ENCODE results near the gene ABCG8. TPM values are rescaled to one million over a fixed set of nuclear protein-coding genes. Genes with fewer than 3 reads are reported as not detected.

ABCG8 gene
- 1 to 10 TPM; 1.0 to 1.1 (median 1.0) TPM for polyA plus RNA-seq (ENCODE audit: insufficient read length in 4 of 4)

GRCh38 chr2:43838560-43839267 lies at the start of gene ABCG8, which contains the start of gene ABCG5:
TSS of gene ABCG8 (plus strand) at chr2:43838971. CDS start at chr2:43839054, 83 bp downstream.
TSS of gene ABCG5 (minus strand) at chr2:43838839. CDS start at chr2:43838679, 160 bp downstream.
- no peak for DNase-seq (ENCODE audit: low read depth in 4 of 4, low spot score in 2 of 4)

GRCh38 chr2:43790147-43790546 lies 48.6 kb upstream of the ABCG8 start:
- peak in 1 of 4 donors; percentile 19 for DNase-seq (ENCODE audit: low read depth in 4 of 4, low spot score in 2 of 4)

- DNase-seq (ENCODE audit: low read depth in 4 of 4, low spot score in 2 of 4): no peak
Observed at GRCh38 chr2:43791035-43791765, 47.6 kb upstream of the ABCG8 start.

- peak in 1 of 4 donors; percentile 37 for DNase-seq (ENCODE audit: low read depth in 4 of 4, low spot score in 2 of 4)
Observed at GRCh38 chr2:43792653-43793052, 46.1 kb upstream of the ABCG8 start.

GRCh38 chr2:43794956-43795355 lies 43.8 kb upstream of the ABCG8 start:
- DNase-seq (ENCODE audit: low read depth in 4 of 4, low spot score in 2 of 4): no peak

GRCh38 chr2:43796206-43796605 lies 42.6 kb upstream of the ABCG8 start:
- no peak for DNase-seq (ENCODE audit: low read depth in 4 of 4, low spot score in 2 of 4)

GRCh38 chr2:43798300-43798699 lies 40.5 kb upstream of the ABCG8 start:
- DNase-seq (ENCODE audit: low read depth in 4 of 4, low spot score in 2 of 4): no peak

- DNase-seq (ENCODE audit: low read depth in 4 of 4, low spot score in 2 of 4): no peak
Observed at GRCh38 chr2:43800894-43801293, 37.9 kb upstream of the ABCG8 start.

GRCh38 chr2:43802135-43802534 lies 36.6 kb upstream of the ABCG8 start:
- DNase-seq (ENCODE audit: low read depth in 4 of 4, low spot score in 2 of 4): no peak

- DNase-seq (ENCODE audit: low read depth in 4 of 4, low spot score in 2 of 4): no peak
Observed at GRCh38 chr2:43803113-43803512, 35.7 kb upstream of the ABCG8 start.

- no peak for DNase-seq (ENCODE audit: low read depth in 4 of 4, low spot score in 2 of 4)
Observed at GRCh38 chr2:43806719-43807031, 32.1 kb upstream of the ABCG8 start.

GRCh38 chr2:43810452-43810851 lies 28.3 kb upstream of the ABCG8 start:
- no peak for DNase-seq (ENCODE audit: low read depth in 4 of 4, low spot score in 2 of 4)

- DNase-seq (ENCODE audit: low read depth in 4 of 4, low spot score in 2 of 4): no peak
Observed at GRCh38 chr2:43810888-43811287, 27.9 kb upstream of the ABCG8 start.

- DNase-seq (ENCODE audit: low read depth in 4 of 4, low spot score in 2 of 4): no peak
Observed at GRCh38 chr2:43812006-43812405, 26.8 kb upstream of the ABCG8 start.

- DNase-seq (ENCODE audit: low read depth in 4 of 4, low spot score in 2 of 4): no peak
Observed at GRCh38 chr2:43812947-43813346, 25.8 kb upstream of the ABCG8 start.

GRCh38 chr2:43814711-43815110 lies 24.1 kb upstream of the ABCG8 start:
- no peak for DNase-seq (ENCODE audit: low read depth in 4 of 4, low spot score in 2 of 4)

- no peak for DNase-seq (ENCODE audit: low read depth in 4 of 4, low spot score in 2 of 4)
Observed at GRCh38 chr2:43818761-43819160, 20.0 kb upstream of the ABCG8 start.

- no peak for DNase-seq (ENCODE audit: low read depth in 4 of 4, low spot score in 2 of 4)
Observed at GRCh38 chr2:43819491-43820163, 19.1 kb upstream of the ABCG8 start.

GRCh38 chr2:43822839-43823238 lies 15.9 kb upstream of the ABCG8 start:
- DNase-seq (ENCODE audit: low read depth in 4 of 4, low spot score in 2 of 4): no peak

- DNase-seq (ENCODE audit: low read depth in 4 of 4, low spot score in 2 of 4): no peak
Observed at GRCh38 chr2:43823751-43824150, 15.0 kb upstream of the ABCG8 start.

- DNase-seq (ENCODE audit: low read depth in 4 of 4, low spot score in 2 of 4): no peak
Observed at GRCh38 chr2:43824512-43824911, 14.3 kb upstream of the ABCG8 start.

All from left renal cortex interstitium (tissue), 4 donors.